Measurements from ENCODE around the gene IL1RL1.

IL1RL1 gene

GRCh38 chr2:102310964-102311640, at the start of gene IL1RL1:
IL1RL1 (plus strand) TSS chr2:102311563; CDS start chr2:102338265, 26,702 bp downstream.
- DNase-seq (ENCODE audit: low spot score), result no peak

GRCh38 chr2:102262216-102263129, 48.9 kb upstream of the IL1RL1 start:
- no peak for DNase-seq (ENCODE audit: low spot score)

- no peak for DNase-seq (ENCODE audit: low spot score)
These were observed 46.4 kb upstream of the IL1RL1 start for GRCh38 chr2:102264952-102265351.

- DNase-seq (ENCODE audit: low spot score), result no peak
These were observed 45.2 kb upstream of the IL1RL1 start for GRCh38 chr2:102266204-102266603.

GRCh38 chr2:102267774-102268173, 43.6 kb upstream of the IL1RL1 start:
- no peak for DNase-seq (ENCODE audit: low spot score)

GRCh38 chr2:102268510-102269199, 42.7 kb upstream of the IL1RL1 start:
- no peak for DNase-seq (ENCODE audit: low spot score)

- DNase-seq (ENCODE audit: low spot score), result no peak
These were observed 42.2 kb upstream of the IL1RL1 start for GRCh38 chr2:102269200-102269524.

GRCh38 chr2:102271844-102272243, 39.5 kb upstream of the IL1RL1 start:
- no peak for DNase-seq (ENCODE audit: low spot score)

- DNase-seq (ENCODE audit: low spot score), result no peak
These were observed 37.6 kb upstream of the IL1RL1 start for GRCh38 chr2:102273619-102274211.

- DNase-seq (ENCODE audit: low spot score), result no peak
These were observed 34.7 kb upstream of the IL1RL1 start for GRCh38 chr2:102276549-102277201.

GRCh38 chr2:102277202-102277700, 34.1 kb upstream of the IL1RL1 start:
- no peak for DNase-seq (ENCODE audit: low spot score)

GRCh38 chr2:102278720-102279390, 32.5 kb upstream of the IL1RL1 start:
- no peak for DNase-seq (ENCODE audit: low spot score)

- DNase-seq (ENCODE audit: low spot score), result no peak
These were observed 32.0 kb upstream of the IL1RL1 start for GRCh38 chr2:102279391-102279735.

GRCh38 chr2:102282678-102283091, 28.7 kb upstream of the IL1RL1 start:
- DNase-seq (ENCODE audit: low spot score), result no peak

- DNase-seq (ENCODE audit: low spot score), result no peak
These were observed 27.4 kb upstream of the IL1RL1 start for GRCh38 chr2:102283996-102284395.

- DNase-seq (ENCODE audit: low spot score), result no peak
These were observed 26.8 kb upstream of the IL1RL1 start for GRCh38 chr2:102284611-102285010.

- no peak for DNase-seq (ENCODE audit: low spot score)
These were observed 26.0 kb upstream of the IL1RL1 start for GRCh38 chr2:102285368-102285767.

GRCh38 chr2:102286041-102286440, 25.3 kb upstream of the IL1RL1 start:
- DNase-seq (ENCODE audit: low spot score), result no peak

GRCh38 chr2:102289129-102289528, 22.2 kb upstream of the IL1RL1 start:
- no peak for DNase-seq (ENCODE audit: low spot score)

- no peak for DNase-seq (ENCODE audit: low spot score)
These were observed 20.8 kb upstream of the IL1RL1 start for GRCh38 chr2:102290594-102290993.
